ENCODE results near the gene MRPS12.
"Not testable (repeated sequence)": the region's sequence is repeated elsewhere in the genome, so short reads cannot be mapped to it uniquely, and the experiment has no call there.

The MRPS12 gene

GRCh38 chr19:38930776-38931520 lies at the start of gene MRPS12:
Gene MRPS12, plus strand, starts transcription at chr19:38930944. Its CDS starts 351 bp downstream, at chr19:38931295.
- peak; percentile 98 for DNase-seq

- no peak for DNase-seq
These were observed 47.5 kb upstream of the MRPS12 start for GRCh38 chr19:38883286-38883685.

- DNase-seq, result not testable (repeated sequence)
These were observed 46.1 kb upstream of the MRPS12 start for GRCh38 chr19:38884691-38885090.

- DNase-seq, result no peak
These were observed 41.9 kb upstream of the MRPS12 start for GRCh38 chr19:38888876-38889275.

- DNase-seq, result no peak
These were observed 40.9 kb upstream of the MRPS12 start for GRCh38 chr19:38889803-38890202.

- DNase-seq, result no peak
These were observed 40.1 kb upstream of the MRPS12 start for GRCh38 chr19:38890686-38891085.

GRCh38 chr19:38891771-38892170 lies 39.0 kb upstream of the MRPS12 start:
- no peak for DNase-seq

- DNase-seq, result no peak
These were observed 37.9 kb upstream of the MRPS12 start for GRCh38 chr19:38892841-38893240.

- no peak for DNase-seq
These were observed 37.4 kb upstream of the MRPS12 start for GRCh38 chr19:38893341-38893771.

- DNase-seq, result no peak
These were observed 35.8 kb upstream of the MRPS12 start for GRCh38 chr19:38894968-38895367.

GRCh38 chr19:38898788-38899446 lies 31.8 kb upstream of the MRPS12 start:
- no peak for DNase-seq

- DNase-seq, result peak; percentile 100
These were observed 31.1 kb upstream of the MRPS12 start, which contains the start of the genes NFKBIB and SIRT2 for GRCh38 chr19:38899447-38900201. Gene NFKBIB, plus strand, starts transcription at chr19:38899969. Its CDS starts 64 bp downstream, at chr19:38900033. Gene SIRT2, minus strand, starts transcription at chr19:38899618. Its CDS starts 97 bp downstream, at chr19:38899521.

GRCh38 chr19:38900202-38900629 lies 30.5 kb upstream of the MRPS12 start:
- DNase-seq, result peak; percentile 56

GRCh38 chr19:38900743-38901190 lies 30.0 kb upstream of the MRPS12 start:
- DNase-seq, result no peak

- DNase-seq, result no peak
These were observed 29.1 kb upstream of the MRPS12 start for GRCh38 chr19:38901683-38902082.

- DNase-seq, result no peak
These were observed 25.9 kb upstream of the MRPS12 start for GRCh38 chr19:38904581-38905539.

- no peak for DNase-seq
These were observed 25.1 kb upstream of the MRPS12 start for GRCh38 chr19:38905620-38906019.

- no peak for DNase-seq
These were observed 23.5 kb upstream of the MRPS12 start for GRCh38 chr19:38907227-38907626.

- DNase-seq, result no peak
These were observed 23.1 kb upstream of the MRPS12 start for GRCh38 chr19:38907670-38908069.

- no peak for DNase-seq
These were observed 21.8 kb upstream of the MRPS12 start for GRCh38 chr19:38908911-38909310.

- DNase-seq, result no peak
These were observed 20.3 kb upstream of the MRPS12 start for GRCh38 chr19:38910488-38910887.

- no peak for DNase-seq
These were observed 19.2 kb upstream of the MRPS12 start for GRCh38 chr19:38911388-38912001.

Measured in NCI-H1105 (cell line).